Measurements from ENCODE around the gene ASPN.

DNA sequence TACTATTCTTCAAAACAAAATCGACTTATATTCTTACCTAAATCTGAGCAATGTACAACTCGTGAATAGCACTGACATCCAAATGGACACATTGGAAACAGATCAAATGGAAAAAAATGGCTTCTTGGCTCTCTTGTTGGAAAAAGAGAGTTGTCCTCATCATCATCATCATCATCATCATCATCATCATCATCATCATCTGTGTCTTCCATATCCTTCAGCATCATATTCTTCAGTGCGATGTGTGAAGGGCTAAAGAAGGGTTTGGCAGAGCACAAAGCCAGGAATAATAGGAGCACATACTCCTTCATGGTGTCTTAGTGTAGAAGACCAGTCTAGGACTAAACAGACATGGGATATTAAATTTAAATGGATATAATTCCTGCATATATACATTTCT lies 7.7 kb downstream of the ASPN start:
- TF ChIP-seq EZH2phosphoT487 (IDR thresholded peaks at IDR 0.05; ENCODE audit: unreplicated experiment) = no peak
- no peak for TF ChIP-seq CREB1 (CRISPR knock-in tag; IDR thresholded peaks at IDR 0.05; ENCODE audit: low read depth)
- TF ChIP-seq, protein P1, sequence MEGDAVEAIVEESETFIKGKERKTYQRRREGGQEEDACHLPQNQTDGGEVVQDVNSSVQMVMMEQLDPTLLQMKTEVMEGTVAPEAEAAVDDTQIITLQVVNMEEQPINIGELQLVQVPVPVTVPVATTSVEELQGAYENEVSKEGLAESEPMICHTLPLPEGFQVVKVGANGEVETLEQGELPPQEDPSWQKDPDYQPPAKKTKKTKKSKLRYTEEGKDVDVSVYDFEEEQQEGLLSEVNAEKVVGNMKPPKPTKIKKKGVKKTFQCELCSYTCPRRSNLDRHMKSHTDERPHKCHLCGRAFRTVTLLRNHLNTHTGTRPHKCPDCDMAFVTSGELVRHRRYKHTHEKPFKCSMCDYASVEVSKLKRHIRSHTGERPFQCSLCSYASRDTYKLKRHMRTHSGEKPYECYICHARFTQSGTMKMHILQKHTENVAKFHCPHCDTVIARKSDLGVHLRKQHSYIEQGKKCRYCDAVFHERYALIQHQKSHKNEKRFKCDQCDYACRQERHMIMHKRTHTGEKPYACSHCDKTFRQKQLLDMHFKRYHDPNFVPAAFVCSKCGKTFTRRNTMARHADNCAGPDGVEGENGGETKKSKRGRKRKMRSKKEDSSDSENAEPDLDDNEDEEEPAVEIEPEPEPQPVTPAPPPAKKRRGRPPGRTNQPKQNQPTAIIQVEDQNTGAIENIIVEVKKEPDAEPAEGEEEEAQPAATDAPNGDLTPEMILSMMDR (conservative IDR thresholded peaks at IDR 0.05; ENCODE audit: low read depth in 2 of 2) = no peak
- TF ChIP-seq EZH2 (IDR thresholded peaks at IDR 0.05; ENCODE audit: low read depth, unreplicated experiment) = no peak
- no peak for TF ChIP-seq NANOG (IDR thresholded peaks at IDR 0.05; ENCODE audit: borderline replicate concordance)
- TF ChIP-seq, protein P2, sequence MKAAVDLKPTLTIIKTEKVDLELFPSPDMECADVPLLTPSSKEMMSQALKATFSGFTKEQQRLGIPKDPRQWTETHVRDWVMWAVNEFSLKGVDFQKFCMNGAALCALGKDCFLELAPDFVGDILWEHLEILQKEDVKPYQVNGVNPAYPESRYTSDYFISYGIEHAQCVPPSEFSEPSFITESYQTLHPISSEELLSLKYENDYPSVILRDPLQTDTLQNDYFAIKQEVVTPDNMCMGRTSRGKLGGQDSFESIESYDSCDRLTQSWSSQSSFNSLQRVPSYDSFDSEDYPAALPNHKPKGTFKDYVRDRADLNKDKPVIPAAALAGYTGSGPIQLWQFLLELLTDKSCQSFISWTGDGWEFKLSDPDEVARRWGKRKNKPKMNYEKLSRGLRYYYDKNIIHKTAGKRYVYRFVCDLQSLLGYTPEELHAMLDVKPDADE (IDR thresholded peaks at IDR 0.05) = no peak
- TF ChIP-seq, protein P3, sequence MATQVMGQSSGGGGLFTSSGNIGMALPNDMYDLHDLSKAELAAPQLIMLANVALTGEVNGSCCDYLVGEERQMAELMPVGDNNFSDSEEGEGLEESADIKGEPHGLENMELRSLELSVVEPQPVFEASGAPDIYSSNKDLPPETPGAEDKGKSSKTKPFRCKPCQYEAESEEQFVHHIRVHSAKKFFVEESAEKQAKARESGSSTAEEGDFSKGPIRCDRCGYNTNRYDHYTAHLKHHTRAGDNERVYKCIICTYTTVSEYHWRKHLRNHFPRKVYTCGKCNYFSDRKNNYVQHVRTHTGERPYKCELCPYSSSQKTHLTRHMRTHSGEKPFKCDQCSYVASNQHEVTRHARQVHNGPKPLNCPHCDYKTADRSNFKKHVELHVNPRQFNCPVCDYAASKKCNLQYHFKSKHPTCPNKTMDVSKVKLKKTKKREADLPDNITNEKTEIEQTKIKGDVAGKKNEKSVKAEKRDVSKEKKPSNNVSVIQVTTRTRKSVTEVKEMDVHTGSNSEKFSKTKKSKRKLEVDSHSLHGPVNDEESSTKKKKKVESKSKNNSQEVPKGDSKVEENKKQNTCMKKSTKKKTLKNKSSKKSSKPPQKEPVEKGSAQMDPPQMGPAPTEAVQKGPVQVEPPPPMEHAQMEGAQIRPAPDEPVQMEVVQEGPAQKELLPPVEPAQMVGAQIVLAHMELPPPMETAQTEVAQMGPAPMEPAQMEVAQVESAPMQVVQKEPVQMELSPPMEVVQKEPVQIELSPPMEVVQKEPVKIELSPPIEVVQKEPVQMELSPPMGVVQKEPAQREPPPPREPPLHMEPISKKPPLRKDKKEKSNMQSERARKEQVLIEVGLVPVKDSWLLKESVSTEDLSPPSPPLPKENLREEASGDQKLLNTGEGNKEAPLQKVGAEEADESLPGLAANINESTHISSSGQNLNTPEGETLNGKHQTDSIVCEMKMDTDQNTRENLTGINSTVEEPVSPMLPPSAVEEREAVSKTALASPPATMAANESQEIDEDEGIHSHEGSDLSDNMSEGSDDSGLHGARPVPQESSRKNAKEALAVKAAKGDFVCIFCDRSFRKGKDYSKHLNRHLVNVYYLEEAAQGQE (IDR thresholded peaks at IDR 0.05; ENCODE audit: unreplicated experiment) = no peak
- TF ChIP-seq POLR2AphosphoS5 (IDR thresholded peaks at IDR 0.05; ENCODE audit: low read depth) = no peak
- no peak for TF ChIP-seq JUNB (IDR thresholded peaks at IDR 0.05; ENCODE audit: unreplicated experiment)
- TF ChIP-seq ZNF331 (CRISPR knock-in tag; IDR thresholded peaks at IDR 0.05; ENCODE audit: low read depth) = no peak
- TF ChIP-seq ZNF114 (CRISPR knock-in tag; IDR thresholded peaks at IDR 0.05) = no peak
- TF ChIP-seq STAT1 (IDR thresholded peaks at IDR 0.05; ENCODE audit: unreplicated experiment) = no peak
- TF ChIP-seq, protein P4, sequence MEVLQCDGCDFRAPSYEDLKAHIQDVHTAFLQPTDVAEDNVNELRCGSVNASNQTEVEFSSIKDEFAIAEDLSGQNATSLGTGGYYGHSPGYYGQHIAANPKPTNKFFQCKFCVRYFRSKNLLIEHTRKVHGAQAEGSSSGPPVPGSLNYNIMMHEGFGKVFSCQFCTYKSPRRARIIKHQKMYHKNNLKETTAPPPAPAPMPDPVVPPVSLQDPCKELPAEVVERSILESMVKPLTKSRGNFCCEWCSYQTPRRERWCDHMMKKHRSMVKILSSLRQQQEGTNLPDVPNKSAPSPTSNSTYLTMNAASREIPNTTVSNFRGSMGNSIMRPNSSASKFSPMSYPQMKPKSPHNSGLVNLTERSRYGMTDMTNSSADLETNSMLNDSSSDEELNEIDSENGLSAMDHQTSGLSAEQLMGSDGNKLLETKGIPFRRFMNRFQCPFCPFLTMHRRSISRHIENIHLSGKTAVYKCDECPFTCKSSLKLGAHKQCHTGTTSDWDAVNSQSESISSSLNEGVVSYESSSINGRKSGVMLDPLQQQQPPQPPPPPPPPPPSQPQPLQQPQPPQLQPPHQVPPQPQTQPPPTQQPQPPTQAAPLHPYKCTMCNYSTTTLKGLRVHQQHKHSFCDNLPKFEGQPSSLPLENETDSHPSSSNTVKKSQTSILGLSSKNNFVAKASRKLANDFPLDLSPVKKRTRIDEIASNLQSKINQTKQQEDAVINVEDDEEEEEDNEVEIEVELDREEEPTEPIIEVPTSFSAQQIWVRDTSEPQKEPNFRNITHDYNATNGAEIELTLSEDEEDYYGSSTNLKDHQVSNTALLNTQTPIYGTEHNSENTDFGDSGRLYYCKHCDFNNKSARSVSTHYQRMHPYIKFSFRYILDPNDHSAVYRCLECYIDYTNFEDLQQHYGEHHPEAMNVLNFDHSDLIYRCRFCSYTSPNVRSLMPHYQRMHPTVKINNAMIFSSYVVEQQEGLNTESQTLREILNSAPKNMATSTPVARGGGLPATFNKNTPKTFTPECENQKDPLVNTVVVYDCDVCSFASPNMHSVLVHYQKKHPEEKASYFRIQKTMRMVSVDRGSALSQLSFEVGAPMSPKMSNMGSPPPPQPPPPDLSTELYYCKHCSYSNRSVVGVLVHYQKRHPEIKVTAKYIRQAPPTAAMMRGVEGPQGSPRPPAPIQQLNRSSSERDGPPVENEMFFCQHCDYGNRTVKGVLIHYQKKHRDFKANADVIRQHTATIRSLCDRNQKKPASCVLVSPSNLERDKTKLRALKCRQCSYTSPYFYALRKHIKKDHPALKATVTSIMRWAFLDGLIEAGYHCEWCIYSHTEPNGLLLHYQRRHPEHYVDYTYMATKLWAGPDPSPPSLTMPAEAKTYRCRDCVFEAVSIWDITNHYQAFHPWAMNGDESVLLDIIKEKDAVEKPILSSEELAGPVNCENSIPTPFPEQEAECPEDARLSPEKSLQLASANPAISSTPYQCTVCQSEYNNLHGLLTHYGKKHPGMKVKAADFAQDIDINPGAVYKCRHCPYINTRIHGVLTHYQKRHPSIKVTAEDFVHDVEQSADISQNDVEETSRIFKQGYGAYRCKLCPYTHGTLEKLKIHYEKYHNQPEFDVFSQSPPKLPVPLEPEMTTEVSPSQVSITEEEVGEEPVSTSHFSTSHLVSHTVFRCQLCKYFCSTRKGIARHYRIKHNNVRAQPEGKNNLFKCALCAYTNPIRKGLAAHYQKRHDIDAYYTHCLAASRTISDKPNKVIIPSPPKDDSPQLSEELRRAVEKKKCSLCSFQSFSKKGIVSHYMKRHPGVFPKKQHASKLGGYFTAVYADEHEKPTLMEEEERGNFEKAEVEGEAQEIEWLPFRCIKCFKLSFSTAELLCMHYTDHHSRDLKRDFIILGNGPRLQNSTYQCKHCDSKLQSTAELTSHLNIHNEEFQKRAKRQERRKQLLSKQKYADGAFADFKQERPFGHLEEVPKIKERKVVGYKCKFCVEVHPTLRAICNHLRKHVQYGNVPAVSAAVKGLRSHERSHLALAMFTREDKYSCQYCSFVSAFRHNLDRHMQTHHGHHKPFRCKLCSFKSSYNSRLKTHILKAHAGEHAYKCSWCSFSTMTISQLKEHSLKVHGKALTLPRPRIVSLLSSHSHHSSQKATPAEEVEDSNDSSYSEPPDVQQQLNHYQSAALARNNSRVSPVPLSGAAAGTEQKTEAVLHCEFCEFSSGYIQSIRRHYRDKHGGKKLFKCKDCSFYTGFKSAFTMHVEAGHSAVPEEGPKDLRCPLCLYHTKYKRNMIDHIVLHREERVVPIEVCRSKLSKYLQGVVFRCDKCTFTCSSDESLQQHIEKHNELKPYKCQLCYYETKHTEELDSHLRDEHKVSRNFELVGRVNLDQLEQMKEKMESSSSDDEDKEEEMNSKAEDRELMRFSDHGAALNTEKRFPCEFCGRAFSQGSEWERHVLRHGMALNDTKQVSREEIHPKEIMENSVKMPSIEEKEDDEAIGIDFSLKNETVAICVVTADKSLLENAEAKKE (CRISPR knock-in tag; IDR thresholded peaks at IDR 0.05) = no peak

Data from GM23338 (cell line).